ENCODE results near the gene FADS2.

- no peak for TF ChIP-seq SP1 (IDR thresholded peaks at IDR 0.05)
- TF ChIP-seq L3MBTL2 (conservative IDR thresholded peaks at IDR 0.05), result no peak
- no peak for TF ChIP-seq FOXA1 (IDR thresholded peaks at IDR 0.05)
- TF ChIP-seq FOXM1 (IDR thresholded peaks at IDR 0.05; ENCODE audit: borderline replicate concordance), result no peak
- no peak for TF ChIP-seq ELF4 (IDR thresholded peaks at IDR 0.05)
- no peak for TF ChIP-seq ARNT (IDR thresholded peaks at IDR 0.05)
- TF ChIP-seq LEF1 (IDR thresholded peaks at IDR 0.05; ENCODE audit: borderline replicate concordance), result no peak
- no peak for TF ChIP-seq BHLHE40 (IDR thresholded peaks at IDR 0.05; ENCODE audit: borderline replicate concordance)
- no peak for TF ChIP-seq HDGF (IDR thresholded peaks at IDR 0.05; ENCODE audit: borderline replicate concordance)
- no peak for TF ChIP-seq SUZ12 (IDR thresholded peaks at IDR 0.05)
- TF ChIP-seq NFRKB (IDR thresholded peaks at IDR 0.05), result no peak
Observed at GRCh38 chr11:61832754-61833153, 4.7 kb downstream of the FADS2 start.

All from HEK293T (cell line).